ENCODE results near the gene FAHD2B.

- TF ChIP-seq CTCF (IDR thresholded peaks at IDR 0.05; ENCODE audit: low read depth, low read length, missing input control) (no peak), EGR1 (IDR thresholded peaks at IDR 0.05; ENCODE audit: low read depth in 2 of 2) (no peak)
- TF ChIP-seq, protein P1, sequence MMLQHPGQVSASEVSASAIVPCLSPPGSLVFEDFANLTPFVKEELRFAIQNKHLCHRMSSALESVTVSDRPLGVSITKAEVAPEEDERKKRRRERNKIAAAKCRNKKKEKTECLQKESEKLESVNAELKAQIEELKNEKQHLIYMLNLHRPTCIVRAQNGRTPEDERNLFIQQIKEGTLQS (IDR thresholded peaks at IDR 0.05): no peak
Measured at GRCh38 chr2:97095661-97096060, 979 bp upstream of the FAHD2B start.

Measured in liver (tissue), 3 donors.